Activated naive CD4-positive, alpha-beta T cell treated with anti-CD3 and anti-CD28 coated beads, Interleukin-2, amount 50 U/mL, for 16 hours (primary cell): Measurements from ENCODE around the gene GLRA2.

ENCODE experiments used
- DNase-seq: peaks from one replicate; pipeline ENCODE4 v3.0.0-alpha.2; 2020

The GLRA2 gene

GRCh38 chrX:14529290-14529989 is at the start of gene GLRA2:
Gene GLRA2 (plus strand): TSS chrX:14529536. CDS start chrX:14530058, 522 bp downstream.
- DNase-seq, result no peak

GRCh38 chrX:14489437-14489836 is 39.9 kb upstream of the GLRA2 start:
- no peak for DNase-seq

- DNase-seq, result no peak
These were observed 37.6 kb upstream of the GLRA2 start for GRCh38 chrX:14491689-14492088.

- DNase-seq, result no peak
These were observed 32.7 kb upstream of the GLRA2 start for GRCh38 chrX:14496674-14497073.

- no peak for DNase-seq
These were observed 32.1 kb upstream of the GLRA2 start for GRCh38 chrX:14497184-14497666.

GRCh38 chrX:14501327-14501726 is 28.0 kb upstream of the GLRA2 start:
- DNase-seq, result no peak

GRCh38 chrX:14504960-14505538 is 24.3 kb upstream of the GLRA2 start:
- DNase-seq, result no peak

- DNase-seq, result no peak
These were observed 23.7 kb upstream of the GLRA2 start for GRCh38 chrX:14505648-14506047.

- DNase-seq, result no peak
These were observed 22.5 kb upstream of the GLRA2 start for GRCh38 chrX:14506866-14507265.

- no peak for DNase-seq
These were observed 21.2 kb upstream of the GLRA2 start for GRCh38 chrX:14508025-14508690.

GRCh38 chrX:14509325-14510057 is 19.8 kb upstream of the GLRA2 start:
- no peak for DNase-seq

- peak; percentile 35 for DNase-seq
These were observed 577 bp upstream of the GLRA2 start for GRCh38 chrX:14528629-14529289.

- DNase-seq, result no peak
These were observed 4.5 kb downstream of the GLRA2 start for GRCh38 chrX:14533867-14534266.

GRCh38 chrX:14546190-14546589 is 16.9 kb downstream of the GLRA2 start:
- DNase-seq, result no peak

GRCh38 chrX:14554131-14554715 is 24.9 kb downstream of the GLRA2 start:
- no peak for DNase-seq

- no peak for DNase-seq
These were observed 34.7 kb downstream of the GLRA2 start for GRCh38 chrX:14564058-14564457.

GRCh38 chrX:14573161-14573560 is 43.8 kb downstream of the GLRA2 start:
- no peak for DNase-seq

- DNase-seq, result no peak
These were observed 51.7 kb downstream of the GLRA2 start for GRCh38 chrX:14581081-14581480.

- DNase-seq, result no peak
These were observed 55.2 kb downstream of the GLRA2 start for GRCh38 chrX:14584548-14584947.

- no peak for DNase-seq
These were observed 60.9 kb downstream of the GLRA2 start for GRCh38 chrX:14590216-14590615.

GRCh38 chrX:14590693-14591424 is 61.5 kb downstream of the GLRA2 start:
- DNase-seq, result no peak

- no peak for DNase-seq
These were observed 62.6 kb downstream of the GLRA2 start for GRCh38 chrX:14591976-14592375.
